Measurements from ENCODE around the gene FASTK.

The FASTK gene

DNA sequence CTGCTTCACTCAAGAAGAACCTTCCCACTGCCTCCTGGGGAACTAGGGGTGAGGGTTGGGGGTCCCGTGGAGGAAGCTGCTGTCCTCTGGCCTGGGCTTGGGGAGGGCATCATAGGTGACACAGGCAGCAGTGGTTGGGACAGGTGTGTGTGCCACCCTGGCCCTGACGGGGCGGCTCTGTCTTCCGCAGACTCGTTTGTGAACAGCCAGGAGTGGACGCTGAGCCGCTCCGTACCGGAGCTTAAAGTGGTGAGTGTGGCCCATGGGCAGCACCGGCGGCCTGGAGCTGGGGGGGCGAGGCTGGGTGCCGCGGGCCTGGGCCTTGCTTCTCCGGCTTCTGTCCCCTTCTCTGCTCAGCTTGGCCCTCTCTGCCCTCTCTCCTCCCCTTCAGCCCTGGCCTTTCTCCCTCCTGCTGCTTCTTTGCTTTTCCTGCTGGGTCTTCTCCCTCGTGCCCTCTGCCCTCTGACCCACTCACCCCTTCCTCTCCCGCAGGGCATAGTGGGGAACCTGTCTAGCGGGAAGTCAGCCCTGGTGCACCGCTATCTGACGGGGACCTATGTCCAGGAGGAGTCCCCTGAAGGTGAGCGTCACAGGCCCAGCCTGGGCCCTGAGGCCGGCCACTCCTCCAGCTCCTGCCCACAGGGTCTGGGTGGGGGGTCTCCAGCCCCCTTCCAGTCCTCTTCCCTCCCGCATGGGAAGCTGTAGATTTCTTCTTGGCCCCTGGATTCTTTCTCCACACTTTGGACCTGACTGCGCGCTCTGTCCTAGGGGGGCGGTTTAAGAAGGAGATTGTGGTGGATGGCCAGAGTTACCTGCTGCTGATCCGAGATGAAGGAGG, 36.2 kb upstream of the FASTK start:
- FAIRE-seq = no peak

DNA sequence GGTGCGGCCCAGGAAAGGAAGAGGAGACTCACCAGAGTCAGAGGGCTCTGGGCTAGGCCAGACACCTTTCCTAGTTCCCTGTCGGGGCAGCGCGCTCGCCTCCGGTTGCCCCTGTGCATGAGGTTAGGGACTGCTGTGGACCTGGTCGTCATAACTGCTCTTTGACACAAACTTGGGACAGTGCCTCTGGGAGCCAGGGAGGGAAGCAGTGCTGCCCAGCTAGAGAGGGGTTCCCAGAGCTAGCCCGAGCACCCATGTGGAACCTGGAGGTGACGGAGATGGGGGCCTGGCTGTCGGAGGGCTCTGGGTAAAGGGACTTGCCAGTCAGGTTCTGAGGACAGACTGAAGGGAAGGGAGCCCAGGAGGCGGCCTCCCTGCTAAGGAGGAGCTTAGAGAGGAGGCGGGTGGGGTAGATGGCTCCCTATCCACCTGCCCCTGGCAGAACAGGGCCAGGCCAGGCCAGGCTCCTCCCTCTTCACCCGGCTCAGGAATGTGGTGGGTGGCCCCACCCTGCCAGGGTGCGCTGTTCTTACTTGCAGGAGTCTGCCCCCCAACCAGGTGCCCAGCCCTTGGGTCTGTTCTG, 35.3 kb upstream of the FASTK start:
- no peak for FAIRE-seq

DNA sequence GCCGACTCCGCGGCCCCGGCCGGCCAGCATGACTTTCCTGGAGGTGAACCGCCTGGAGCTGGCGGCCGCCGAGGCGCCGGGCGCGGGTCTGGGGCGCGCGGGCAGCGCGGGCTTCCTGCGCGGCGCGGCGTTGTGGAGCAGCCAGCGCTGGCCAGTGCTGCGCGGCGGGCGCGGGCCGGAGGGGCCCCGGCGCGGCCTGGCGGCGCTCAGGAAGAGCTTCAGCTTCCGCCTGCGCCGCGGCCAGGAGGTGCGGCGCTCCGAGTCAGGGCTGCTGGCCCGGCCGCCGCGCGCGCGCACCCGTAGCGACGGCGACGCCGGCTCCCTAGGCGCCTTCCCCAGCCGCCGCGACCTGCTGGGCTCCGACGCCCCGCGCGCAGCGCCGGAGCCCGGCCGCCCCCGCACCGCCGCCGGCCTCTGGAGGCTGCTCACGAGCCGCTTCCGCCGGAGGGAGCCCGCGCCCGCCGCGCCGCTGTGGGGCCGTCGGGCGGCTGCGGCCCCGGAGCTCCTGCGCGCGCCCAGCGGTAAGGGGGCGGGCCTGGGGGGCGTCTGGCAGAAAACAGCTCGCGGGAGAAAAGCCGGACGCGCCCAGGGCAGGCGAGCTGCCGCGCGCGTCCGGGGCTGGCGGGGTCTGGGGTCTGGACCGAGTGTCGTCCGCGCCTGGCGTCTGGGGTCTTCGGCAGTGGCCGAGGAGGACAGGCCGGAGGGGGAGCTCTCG, 34.7 kb upstream of the FASTK start:
- FAIRE-seq = no peak

DNA sequence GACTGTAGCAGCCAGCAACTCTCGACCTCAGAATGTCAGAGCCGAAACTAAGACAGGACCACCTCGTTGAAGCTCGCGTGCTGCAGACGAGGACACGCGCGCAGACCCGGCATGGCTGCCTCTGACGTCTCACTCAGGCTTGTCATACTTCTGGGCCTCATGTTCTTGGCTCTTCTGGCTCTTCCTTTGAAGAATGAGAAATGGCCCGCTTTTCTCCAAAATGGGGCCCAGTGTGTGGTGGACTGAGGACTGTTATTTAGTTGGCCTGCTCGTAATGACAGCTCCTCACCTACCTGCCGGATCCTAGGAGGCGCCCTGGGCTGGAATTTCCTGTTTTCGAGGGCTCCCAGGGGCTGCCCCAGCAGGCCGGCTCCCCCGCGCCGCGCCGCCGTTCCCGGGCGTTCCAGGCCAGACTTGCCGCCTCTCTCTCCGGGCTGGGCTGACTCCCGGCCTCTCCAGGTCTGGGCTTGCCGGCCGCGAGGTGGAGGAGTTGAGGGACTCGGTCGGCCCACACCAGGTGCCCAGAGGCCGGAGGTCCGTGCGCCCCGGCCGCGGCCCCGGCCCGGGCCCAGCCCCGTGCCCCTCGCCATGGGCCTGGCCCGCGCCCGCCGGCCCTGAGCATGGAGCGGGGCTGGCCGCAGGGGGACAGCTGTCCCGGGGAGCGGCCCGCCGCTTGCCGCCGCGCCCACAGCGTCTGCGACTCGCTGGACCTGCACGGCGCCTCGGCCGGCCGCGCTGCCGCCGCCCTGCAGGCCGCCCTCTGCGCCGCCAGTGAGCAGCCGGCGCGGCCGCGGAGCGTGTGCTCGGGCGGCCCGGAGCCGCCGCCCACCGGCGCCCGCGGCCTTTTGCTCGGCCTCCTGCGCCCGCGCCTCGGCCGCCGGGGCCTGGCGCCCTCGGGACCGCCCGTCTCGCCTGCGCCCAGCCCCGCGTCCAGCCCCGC, 33.8 kb upstream of the FASTK start:
- no peak for FAIRE-seq

DNA sequence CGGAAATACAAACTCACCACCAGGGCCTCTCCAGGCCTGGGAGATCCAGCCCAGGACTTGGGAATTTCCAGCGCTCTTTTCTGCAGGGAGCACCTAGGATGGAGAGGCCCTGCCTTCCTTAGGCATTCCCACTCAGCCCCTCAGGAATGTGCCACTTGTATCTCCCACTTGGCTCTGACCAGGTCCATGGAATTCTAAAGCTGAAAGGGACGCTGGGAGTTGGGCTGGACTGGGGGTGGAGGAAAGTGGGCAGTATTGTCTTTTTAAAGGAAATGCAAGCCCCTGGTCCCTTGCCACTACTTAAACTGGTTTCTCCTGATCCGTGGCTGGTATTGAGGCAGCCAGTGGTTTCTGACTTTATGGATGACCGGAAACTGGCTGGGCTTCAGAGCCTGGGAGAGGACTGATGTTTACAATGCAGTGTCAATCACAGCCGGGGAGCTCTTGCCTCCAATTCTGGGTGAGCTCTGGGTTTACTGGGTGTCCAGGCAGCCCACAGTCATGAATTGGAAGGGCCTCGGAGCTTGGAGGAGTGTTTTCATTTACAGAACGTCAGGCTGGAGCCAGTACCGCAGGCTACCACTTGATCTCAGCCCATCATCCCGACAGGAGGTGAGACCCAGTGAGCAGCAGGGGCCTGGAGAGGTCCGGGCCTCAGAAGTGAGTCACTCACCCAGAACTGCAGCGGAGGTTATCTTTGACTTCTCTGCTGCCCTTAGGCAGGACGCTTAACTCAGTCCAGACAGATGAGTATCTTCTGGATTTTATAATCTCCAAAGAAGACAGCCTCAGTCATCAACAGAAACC, 32.9 kb upstream of the FASTK start:
- FAIRE-seq = no peak

DNA sequence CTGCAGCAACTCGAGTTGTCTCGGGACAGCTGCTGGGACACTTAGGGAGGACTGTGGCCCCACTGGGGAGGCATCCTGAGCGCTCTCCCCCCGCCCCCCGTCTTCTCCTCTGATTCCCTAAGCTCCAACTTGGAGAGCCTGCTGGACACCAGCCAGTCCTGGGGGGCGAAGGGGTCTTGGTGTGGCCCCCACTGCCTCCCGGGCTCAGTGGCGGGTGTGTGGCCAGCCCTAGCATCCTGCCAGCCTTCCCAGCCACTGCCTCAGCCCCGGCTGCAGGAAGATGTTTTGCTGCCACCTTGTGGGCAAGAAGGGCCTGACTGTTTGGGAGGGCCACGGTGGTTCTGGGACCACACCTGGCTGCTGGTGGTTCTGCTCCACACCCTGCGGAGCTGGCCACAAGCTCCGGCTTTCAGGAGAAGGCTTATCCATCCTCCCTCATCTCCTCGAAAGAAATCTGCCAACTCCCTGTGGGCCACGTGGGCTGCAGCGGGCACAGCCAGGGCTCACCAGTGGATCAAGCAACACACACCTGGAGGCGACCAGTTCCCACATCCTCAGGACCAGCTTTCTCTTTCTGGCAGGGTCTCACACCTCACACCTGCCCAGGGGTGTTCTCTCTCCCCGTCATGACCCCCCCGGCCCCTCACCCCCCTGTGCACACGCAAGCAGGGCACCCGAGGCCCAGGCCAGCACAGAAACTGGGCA, 30.5 kb upstream of the FASTK start:
- no peak for FAIRE-seq

DNA sequence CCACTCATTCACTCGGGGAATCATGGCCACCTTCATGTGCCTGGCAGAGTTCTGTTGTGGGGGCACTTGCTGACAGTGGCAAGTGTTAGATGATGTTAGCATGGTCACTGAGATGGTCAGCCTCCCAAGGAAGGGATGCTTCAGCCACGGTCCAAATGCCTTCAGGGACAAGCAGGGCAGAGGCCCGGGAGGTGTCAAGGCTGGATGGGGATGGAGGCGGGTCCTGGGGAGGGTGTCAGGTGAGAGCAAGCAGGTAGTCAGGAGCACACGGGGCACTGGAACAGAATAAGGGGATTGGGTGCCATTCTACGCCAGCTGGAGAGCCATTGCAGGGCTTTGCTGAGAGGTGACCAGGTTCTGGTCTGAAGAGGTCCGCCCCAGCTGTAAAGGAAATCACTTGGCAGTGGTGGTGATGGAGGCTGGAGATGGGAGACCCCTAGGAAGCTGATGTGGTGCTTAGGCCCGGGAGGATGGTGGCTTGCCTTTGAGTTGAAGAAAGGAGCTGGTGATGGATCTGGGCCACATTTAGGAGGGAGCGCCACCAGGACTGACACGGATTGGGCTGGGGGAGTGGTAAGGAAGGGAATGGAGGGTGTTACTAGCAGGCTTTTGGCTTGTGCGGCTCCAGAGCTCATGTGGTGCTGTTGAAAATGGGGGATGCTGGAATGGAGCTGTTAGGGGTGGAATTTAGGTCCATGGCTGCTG, 29.8 kb upstream of the FASTK start:
- FAIRE-seq = no peak

DNA sequence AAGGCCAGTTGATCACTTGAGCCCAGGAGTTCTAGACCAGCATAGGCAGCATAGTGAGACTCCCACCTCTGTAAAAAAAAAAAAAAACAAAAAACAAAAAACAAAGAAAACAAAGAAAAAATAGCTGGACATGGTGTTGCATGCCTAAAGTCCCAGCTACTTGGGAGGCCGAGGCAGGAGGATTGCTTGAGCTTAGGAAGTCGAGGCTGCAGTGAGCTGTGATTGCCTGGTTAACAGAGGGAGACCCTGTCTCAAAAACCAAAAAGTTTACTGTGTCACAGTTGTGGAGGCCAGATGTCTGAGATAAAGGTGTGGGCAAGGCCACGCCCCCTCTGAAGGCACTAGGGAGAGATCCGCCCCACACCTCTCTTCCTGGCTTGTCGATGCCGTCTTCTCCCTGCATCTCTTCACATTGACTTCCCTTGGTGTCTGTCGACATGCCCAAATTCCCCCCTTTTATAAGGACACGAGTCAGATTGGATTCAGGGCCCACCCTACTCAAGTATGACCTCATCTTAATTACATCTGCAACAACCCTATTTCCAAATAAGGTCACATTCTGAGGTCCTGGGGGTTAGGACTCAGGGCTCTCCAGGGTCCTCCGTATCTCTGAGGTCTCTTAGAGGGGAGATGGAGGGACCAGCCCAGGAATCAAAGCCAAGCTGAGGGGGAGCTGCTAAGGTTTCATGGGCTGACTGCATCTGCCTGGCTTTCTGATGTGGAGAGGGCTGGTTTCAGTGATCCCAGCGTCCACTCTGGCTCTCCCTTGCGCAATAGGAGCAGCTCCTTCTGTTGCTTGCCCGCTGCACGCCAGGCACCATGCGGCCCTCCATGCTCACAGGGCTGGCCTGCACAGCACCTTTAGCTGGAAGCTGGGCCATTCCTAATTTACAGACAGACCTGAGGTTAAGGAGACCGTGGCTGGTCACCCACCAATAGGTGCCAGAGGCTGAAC, 28.8 kb upstream of the FASTK start:
- FAIRE-seq = no peak

DNA sequence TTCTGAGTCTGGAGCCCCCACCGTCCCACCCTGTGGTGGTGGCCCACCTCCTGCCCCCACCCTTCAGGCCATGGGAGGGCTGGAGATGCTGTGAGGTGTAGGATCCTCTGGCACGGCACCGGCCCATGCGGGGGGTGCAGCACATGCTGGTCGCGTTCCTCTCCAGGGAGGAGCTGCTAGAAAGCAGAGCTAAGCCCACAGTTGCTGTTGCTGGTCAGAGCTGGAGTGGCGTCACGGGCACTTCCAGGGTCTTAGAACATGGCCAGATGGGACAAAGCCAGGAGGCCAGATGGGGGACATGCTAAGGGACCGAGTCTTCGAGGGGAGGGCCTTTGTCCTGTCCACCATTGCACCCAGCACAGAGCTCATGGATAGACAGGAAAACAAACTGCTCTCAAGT, 27.3 kb upstream of the FASTK start:
- no peak for FAIRE-seq

DNA sequence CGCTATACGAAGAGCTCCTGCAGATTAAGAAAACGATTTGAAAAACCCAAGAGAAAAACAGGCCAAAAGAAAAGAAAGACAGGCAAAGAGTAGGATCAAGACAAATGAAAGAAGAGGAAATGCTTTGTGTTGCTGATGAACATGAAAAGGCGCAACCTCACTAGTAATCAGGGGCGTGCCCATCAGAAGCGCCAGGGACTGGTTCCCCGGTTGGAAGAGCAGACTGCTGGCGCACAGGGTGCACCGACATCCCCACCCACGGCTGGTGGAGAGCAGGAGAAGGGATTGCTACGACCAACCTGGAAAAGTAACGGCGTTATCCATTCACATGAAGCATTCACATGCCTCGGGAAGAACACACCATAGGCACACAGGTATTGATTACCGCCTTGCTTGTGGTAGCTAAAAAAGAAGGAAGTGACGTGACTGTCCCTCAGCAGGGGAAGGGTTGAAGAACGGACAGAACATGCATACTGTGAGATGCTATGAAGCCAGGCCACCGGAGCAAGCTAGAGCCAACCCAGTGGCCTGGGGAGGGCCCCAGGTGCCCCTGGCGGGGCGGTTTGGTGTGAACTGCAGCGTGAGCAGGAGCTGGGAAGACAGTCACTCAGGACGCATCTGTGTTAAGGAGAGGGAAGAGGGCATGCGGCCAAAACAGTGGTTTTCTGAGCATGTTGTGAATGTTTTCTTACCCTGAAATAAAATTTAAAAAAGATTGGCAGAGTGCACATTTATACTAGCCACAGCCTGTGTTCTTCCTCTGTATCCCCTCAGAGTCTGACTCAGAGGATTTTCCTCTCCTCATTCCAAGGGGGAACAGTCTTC, 24.0 kb upstream of the FASTK start:
- no peak for FAIRE-seq

DNA sequence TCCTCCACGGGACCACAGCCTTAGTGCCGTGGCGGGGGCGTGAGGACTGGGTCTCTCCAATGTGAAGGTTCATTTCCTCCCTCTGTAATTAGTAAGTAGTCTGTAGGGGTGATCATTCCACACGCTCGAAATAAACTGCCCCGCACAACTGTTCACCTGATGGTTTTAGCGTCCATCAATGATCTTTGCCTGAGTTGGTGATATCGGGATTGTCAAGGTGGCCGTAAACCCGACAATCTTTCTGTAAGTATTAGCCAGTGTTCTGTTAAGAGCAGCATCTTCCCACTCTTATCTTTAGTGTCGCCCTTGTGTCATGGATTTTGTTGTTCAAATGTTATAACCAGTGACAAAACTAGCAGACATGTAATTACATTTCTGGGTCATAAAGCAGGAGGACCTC, 23.4 kb upstream of the FASTK start:
- FAIRE-seq = no peak

DNA sequence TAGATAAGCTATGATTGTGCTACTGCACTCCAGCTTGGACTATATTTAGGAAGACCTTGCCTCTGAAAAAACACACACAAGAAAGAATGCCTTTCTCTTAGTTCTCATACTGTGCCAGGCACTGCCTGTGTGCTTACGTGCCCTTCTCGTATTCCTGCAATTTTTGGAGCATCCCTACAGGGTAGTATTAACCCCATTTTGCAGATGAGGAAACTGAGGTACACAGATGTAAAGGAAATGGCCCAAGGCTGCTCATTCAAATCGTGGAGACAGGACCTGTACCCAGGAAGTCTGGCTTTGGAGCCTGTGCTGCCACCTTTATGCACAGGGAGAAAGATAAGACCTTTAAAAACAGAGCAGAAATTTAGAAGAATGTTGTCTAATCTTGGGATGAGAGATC, 22.4 kb upstream of the FASTK start:
- no peak for FAIRE-seq

DNA sequence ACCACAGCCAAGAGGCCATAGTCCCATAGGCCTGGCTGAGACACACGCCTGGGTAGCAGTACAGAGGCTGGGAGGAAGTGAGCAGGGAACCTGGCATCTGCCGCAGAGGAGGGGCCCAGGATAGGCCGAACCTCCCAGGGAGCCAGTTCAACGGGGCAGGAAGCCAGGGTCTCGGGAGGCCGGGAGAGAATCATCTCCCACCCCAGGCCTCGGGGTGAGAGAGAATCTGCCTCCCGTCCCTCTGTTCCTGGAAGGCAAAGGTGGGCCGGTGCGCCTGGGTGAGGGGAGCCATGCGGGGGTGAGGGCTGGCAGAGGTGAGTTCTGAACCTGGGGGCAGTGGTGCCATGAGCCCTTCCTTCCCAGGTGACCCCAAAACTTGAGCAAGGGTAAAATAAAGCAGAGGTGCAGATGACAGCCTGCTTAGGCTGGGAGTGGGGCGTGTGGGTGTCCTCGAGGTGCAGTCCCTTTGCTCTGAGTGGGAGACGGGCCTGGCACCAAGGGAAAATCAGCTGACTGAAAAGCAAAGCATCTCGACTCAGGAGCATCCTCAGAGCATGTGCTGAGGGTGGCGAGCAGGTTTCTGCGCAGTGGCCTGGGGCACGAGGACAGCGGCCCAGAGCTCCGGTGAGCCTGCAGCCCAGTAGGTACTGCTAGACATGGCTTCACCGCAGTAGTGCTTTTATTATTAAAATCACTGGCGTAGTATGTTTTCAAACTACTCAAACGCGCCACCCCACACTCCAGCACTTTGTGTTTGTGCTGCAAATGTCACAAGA, 21.2 kb upstream of the FASTK start:
- FAIRE-seq = no peak

DNA sequence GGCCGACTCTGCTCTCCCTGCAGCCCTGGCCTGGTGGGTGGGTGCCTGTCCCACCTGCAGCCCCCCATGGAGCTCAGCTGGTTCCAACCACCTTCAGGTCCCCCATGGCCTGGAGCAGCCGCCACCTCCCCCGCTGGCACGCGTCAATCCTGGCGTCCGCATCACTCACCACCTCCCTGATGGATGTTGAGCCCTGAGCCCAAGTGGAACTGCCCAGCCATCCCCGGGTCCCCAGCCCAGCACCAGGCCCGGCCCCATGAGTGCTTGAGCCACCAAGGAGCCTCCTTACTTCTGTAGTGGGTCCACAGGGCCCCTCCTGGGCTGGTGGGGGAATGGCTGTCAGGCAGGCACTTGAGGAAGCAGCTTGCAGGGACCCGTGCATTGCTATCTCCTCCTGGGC, 20.3 kb upstream of the FASTK start:
- no peak for FAIRE-seq

DNA sequence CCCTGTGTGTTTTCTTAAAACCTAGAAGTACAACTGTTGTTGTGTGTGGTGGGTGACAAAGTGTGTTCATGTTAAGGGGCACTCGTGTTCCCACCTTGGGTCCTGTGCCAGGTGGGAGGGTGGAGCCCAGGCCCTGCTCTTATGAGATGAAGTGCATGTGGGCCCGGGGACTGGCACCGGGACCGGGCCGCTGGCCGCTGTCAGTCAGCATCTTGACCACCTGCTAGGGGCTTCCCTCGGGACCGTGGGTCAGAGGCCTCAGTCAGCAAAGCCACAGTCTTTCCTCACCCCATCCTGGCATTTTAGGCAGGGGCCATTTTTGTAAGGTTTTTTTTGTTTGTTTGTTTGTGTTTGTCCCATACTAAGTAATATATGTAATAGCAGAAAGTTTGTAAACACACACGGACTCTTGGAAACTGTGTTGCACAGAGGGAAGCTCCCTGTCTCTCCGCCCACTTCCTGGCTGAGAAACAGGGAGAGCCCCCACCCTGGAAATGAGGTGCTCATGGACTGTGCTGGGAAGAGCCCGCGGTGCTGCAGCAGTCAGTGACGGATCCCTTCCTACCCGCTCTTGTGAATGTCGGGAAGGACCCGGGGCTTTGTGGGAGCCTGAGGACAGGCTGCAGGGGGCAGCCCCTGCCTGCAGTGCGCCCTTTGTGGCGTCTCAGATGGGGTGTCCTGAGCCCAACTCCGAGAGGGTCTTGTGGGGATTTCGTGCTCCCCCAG, 19.0 kb upstream of the FASTK start:
- FAIRE-seq = no peak

DNA sequence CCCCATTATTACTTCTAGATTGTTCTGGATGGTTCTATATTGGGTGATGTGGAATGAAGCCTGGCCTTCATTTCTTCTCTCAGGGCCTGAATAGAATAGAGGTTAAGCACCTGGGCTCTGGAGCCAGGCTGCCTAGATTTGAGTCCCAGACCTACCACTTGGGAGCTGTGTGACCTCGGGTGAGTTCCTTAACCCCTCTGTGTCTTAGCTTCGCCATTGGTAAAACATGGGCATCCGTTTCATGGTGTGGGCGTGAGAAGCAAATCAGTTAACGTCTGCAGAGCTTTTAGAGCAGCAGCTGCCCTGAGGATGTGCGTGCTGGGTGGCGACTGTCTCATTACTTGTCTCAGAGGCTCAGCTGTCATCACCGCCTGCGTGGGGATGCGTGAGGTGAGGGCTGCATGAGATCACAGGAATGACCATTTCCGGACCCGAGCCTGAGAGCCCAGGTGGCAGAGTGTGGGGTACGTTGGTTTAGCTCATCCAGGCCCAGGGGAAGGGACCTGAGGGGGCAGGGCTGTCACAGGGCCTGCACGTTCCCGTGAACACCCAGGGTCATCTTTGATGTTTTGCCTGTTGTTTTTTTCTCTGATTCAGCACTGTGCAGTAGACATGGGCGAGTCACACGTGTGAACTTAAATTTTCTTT, 15.3 kb upstream of the FASTK start:
- FAIRE-seq = no peak

Data from TTC549 (cell line).